Measurements from ENCODE around the gene KSR2.

KSR2 gene

DNA sequence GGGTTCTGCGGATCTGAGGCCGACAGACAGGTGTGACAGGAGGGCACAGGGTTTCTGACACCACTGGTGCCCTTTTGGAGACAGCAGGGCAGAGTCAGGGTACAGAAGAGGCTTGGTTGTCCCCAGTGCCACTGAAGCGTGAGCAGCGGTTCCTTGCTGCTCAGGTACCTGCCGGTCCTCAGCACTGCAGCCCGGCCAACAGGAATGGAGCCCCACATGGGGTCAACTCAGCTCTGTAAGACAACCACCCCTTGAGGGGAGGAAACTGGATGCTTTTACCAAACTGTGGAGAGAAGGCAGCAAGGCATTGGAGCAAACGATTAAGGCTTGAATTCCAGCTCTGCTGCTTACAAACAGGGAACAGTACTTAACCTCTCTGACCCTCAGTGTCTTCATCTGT lies 361.0 kb downstream of the KSR2 start:
- H3K4me3 ChIP-seq (ENCODE audit: low read depth, low read length), result no peak overlapping the region
- TF ChIP-seq, protein P1, sequence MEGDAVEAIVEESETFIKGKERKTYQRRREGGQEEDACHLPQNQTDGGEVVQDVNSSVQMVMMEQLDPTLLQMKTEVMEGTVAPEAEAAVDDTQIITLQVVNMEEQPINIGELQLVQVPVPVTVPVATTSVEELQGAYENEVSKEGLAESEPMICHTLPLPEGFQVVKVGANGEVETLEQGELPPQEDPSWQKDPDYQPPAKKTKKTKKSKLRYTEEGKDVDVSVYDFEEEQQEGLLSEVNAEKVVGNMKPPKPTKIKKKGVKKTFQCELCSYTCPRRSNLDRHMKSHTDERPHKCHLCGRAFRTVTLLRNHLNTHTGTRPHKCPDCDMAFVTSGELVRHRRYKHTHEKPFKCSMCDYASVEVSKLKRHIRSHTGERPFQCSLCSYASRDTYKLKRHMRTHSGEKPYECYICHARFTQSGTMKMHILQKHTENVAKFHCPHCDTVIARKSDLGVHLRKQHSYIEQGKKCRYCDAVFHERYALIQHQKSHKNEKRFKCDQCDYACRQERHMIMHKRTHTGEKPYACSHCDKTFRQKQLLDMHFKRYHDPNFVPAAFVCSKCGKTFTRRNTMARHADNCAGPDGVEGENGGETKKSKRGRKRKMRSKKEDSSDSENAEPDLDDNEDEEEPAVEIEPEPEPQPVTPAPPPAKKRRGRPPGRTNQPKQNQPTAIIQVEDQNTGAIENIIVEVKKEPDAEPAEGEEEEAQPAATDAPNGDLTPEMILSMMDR (IDR thresholded peaks at IDR 0.05; ENCODE audit: low read depth, low read length), result no peak

DNA sequence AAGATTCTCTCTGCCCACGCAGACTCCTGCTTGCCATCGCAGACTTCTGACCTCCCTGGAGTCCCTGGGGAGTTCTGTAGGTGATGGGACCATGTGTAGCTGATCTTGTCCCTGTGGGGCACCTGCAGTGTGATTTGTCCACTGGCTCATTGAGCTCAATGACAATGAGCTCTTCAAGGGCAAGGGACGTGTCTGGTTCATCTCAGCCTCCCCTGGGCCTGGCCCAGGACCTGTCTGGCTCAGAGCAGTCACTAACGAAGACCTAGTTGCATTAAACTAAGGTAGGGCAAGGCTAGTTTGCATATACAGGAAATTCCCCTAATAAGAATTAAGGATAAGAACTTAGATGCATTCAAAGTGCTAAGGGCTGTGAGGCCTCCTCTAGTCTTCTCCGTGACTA lies 361.8 kb downstream of the KSR2 start:
- TF ChIP-seq, protein P1 (IDR thresholded peaks at IDR 0.05; ENCODE audit: low read depth, low read length), result no peak
- no peak overlapping the region for H3K4me3 ChIP-seq (ENCODE audit: low read depth, low read length)

DNA sequence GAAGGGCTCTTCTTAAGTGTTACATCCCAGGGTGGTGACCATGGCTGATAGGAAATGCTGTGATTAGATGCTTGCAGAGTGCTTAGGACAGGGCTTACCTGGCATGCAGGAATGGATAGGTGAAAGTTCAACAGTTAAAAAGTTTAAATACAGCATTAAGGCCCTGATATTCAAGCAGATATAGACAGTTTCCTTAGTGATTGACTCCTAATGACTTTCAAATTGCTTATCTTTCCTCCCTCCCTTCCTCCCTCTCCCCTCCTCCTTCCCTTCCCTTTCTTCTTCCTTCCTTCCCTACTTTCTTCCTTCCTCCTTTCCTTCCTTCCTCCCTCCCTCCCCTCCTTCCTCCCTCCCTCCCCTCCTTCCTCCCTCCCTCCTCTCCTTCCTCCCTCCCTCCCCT lies 362.8 kb downstream of the KSR2 start:
- TF ChIP-seq, protein P1 (IDR thresholded peaks at IDR 0.05; ENCODE audit: low read depth, low read length), result no peak
- no peak overlapping the region for H3K4me3 ChIP-seq (ENCODE audit: low read depth, low read length)

DNA sequence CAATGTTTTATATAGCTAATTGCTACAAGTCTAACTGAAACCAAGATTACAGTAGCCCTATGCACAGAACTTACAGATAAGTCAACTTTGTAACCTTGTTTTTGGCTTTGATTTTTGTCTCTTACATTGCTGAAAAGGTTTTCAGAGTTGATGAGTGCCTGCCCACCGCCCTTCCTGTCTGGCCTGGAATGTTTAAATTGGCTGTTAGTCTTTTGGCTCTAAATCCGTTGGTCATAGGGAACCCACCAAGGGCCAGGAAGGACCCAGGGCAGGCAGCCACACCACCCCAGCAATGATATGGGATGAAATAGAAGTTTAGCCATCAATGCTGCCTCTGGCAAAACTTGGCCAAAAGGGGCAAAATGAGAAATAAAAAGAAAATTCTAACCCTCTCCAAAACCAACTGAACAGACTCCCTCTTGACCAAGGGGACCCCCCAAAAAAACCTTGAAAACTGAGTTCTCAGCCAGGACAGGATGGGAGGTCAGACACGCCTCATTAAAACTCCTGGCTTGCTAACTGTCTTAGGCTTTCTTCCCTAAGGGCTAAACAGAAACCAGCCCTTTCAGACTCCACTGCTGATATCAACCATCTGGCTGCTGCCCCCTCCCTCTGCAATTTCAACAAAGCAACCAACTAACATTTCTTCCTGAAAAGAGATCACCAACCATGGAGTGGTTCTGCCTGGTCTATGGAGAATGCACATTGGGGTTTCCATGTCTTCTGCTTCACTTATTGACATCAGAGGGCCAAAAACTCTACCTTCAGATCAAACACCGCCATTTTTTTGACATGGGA lies 365.3 kb downstream of the KSR2 start:
- no peak overlapping the region for H3K4me3 ChIP-seq (ENCODE audit: low read depth, low read length)
- TF ChIP-seq, protein P1 (IDR thresholded peaks at IDR 0.05; ENCODE audit: low read depth, low read length), result no peak

DNA sequence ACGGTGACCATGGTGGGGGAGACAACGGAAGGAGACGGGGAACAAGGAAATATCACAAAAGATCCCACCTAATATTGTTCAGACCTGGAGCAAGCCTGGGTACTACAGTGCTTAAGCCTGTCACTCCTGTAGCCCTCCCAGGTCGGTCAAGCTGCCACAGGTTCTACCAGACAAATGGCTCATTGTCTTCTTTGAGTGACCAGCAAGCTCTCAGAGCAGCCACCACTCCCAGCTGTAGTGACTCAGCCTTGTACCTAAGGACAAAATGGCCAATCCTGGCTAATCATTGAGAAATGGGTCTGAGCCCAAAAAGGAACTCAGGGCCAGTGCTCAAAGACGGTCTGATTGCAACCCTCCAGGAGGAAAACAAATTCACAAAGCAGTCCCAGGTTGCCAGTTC lies 368.9 kb downstream of the KSR2 start:
- no peak overlapping the region for H3K4me3 ChIP-seq (ENCODE audit: low read depth, low read length)
- TF ChIP-seq, protein P1 (IDR thresholded peaks at IDR 0.05; ENCODE audit: low read depth, low read length), result no peak

DNA sequence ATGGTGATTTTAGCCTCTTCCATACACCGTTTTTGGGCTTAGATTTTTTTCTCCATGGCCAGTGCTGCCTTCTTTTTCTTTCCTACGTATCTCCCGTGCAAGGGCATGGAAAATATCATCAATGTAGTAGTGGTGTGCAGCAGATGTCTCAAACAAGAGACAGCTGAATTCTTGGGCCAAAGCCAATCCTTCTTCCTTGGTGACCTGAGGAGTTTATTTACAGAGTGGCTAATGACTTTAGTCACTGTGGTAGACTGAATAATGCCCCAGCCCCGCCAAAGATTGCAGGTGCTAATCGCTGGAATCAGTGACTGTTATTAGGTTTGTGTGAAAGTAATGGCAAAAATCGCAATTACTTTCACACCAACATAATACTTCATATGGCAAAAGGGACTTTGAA lies 371.8 kb downstream of the KSR2 start:
- TF ChIP-seq, protein P1 (IDR thresholded peaks at IDR 0.05; ENCODE audit: low read depth, low read length), result no peak
- H3K4me3 ChIP-seq (ENCODE audit: low read depth, low read length), result no peak overlapping the region

DNA sequence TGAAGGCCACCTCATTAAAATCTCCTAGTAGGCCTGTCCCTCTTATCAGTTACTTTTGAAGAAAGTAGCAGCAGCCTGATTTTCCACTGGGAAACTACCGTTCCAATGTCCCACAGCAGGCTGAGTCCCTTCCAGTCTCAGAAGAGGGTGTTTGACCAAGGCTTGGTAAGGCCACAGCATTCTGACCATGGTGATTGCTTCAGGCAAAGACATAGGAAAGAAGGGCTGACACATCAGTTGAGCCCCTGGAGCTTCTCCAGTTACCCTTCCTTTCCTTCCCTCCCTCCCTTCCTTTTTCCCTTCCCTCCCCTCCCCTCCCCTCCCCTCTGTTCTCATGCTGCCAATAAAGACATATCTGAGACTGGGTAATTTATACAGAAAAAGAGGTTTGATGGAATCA lies 373.0 kb downstream of the KSR2 start:
- H3K4me3 ChIP-seq (ENCODE audit: low read depth, low read length), result no peak overlapping the region
- TF ChIP-seq, protein P1 (IDR thresholded peaks at IDR 0.05; ENCODE audit: low read depth, low read length), result no peak
